Osteoblast (primary cell): ENCODE data around the gene SIM2. TPM values are rescaled to one million over a fixed set of nuclear protein-coding genes. Genes with fewer than 3 reads are reported as not detected.

Experiments
- DNase-seq: peaks from one replicate; pipeline ENCODE4 v3.0.0; 2011; ENCODE audit warnings: low spot score, mixed read lengths; ENCODE audit not compliant: insufficient read length; ENCODE audit errors: missing footprints
- H2AFZ ChIP-seq: 2 replicates; pipeline ENCODE4 v1.6.0; 2011; ENCODE audit warnings: mild to moderate bottlenecking, low read length
- H3K27ac ChIP-seq: 2 replicates; pipeline ENCODE4 v1.5.1; 2011; ENCODE audit warnings: mild to moderate bottlenecking, low read depth, low read length, moderate library complexity
- H3K27me3 ChIP-seq: 2 replicates; pipeline ENCODE4 v1.6.0; 2012; ENCODE audit warnings: mild to moderate bottlenecking, control low read depth, inconsistent platforms, low read length, moderate library complexity; ENCODE audit not compliant: insufficient read depth
- H3K36me3 ChIP-seq: 2 replicates; pipeline ENCODE4 v1.5.1; 2011; ENCODE audit warnings: mild to moderate bottlenecking, low read length, control low read depth, moderate library complexity; ENCODE audit not compliant: insufficient read depth
- H3K4me1 ChIP-seq: 2 replicates; pipeline ENCODE4 v1.5.1; 2011; ENCODE audit warnings: mild to moderate bottlenecking, low read length, control low read depth, moderate library complexity; ENCODE audit not compliant: insufficient read depth
- H3K4me2 ChIP-seq: 2 replicates; pipeline ENCODE4 v1.6.0; 2011; ENCODE audit warnings: mild to moderate bottlenecking, low read length; ENCODE audit not compliant: insufficient read depth
- H3K4me3 ChIP-seq: fragments of 200-600 bp; sonication (generic); 3 replicates; pipeline ENCODE4 v1.5.1; 2012; ENCODE audit warnings: mild to moderate bottlenecking, low read length, inconsistent platforms; ENCODE audit not compliant: insufficient read depth
- H3K79me2 ChIP-seq: 2 replicates; pipeline ENCODE4 v1.6.0; 2012; ENCODE audit warnings: mild to moderate bottlenecking, low read length, control low read depth, inconsistent platforms; ENCODE audit not compliant: insufficient read depth
- H3K9me3 ChIP-seq: 2 replicates; pipeline ENCODE4 v1.5.1; 2011; ENCODE audit warnings: low read depth, low read length, control low read depth
- H4K20me1 ChIP-seq: 2 replicates; pipeline ENCODE4 v1.6.0; 2012; ENCODE audit warnings: mild to moderate bottlenecking, low read length, control low read depth; ENCODE audit not compliant: insufficient read depth
- total RNA-seq: library from RNA; depleted of rRNA; stranded (reverse); fragments of >200 nt; gene quantifications from 2 replicates; pipeline ENCODE4 v1.2.3, GENCODE V29; 2012
- TF ChIP-seq, protein P1 (sequence below): IDR thresholded peaks from 2 replicates; pipeline ENCODE4 v1.5.1; 2011; ENCODE audit warnings: mild to moderate bottlenecking, low read depth, low read length, moderate library complexity; ENCODE audit errors: extremely low read depth

Gene SIM2
- total RNA-seq, 1 donor, result 3.6 TPM

DNA sequence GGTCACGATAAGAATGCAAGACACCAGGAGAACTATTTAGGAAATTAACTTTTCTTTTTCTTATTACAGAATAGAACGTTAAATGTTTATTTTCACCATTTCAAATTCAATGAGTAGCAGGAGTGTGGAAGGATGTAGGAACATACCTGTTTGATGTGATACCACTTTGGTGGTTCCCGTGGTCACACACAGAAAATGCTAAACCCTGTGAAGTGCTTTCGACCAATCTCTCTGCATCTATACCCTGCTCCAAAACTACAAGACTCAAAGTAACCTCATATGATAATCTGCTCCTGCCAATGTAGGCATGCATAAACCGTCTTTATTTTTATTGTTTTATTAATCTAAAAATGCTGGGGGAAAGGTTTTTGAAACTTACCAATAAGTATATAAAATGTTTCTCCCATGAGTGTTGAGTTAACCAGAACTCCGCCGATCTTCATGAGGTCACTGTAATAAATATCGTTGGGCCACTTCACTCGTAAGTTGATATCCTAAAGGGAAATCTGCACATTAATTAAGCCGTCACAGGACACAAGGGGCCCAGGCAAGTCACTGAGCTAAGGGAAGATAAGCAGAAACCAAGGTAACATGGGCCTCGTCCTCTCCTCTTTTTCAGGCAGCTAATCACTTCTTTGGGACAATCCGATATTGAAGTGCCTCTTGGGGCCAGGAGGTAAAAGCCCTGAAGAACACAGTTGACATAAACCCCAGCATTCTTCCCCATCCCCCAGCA lies 60.6 kb downstream of the SIM2 start:
- TF ChIP-seq, protein P1, sequence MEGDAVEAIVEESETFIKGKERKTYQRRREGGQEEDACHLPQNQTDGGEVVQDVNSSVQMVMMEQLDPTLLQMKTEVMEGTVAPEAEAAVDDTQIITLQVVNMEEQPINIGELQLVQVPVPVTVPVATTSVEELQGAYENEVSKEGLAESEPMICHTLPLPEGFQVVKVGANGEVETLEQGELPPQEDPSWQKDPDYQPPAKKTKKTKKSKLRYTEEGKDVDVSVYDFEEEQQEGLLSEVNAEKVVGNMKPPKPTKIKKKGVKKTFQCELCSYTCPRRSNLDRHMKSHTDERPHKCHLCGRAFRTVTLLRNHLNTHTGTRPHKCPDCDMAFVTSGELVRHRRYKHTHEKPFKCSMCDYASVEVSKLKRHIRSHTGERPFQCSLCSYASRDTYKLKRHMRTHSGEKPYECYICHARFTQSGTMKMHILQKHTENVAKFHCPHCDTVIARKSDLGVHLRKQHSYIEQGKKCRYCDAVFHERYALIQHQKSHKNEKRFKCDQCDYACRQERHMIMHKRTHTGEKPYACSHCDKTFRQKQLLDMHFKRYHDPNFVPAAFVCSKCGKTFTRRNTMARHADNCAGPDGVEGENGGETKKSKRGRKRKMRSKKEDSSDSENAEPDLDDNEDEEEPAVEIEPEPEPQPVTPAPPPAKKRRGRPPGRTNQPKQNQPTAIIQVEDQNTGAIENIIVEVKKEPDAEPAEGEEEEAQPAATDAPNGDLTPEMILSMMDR, result no peak
- Histone ChIP-seq H2AFZ (no peak overlapping the region), H3K27me3 (no peaks in the 10 kb centered on the region), H3K4me3 (no peak overlapping the region), H3K4me2 (no peak overlapping the region), H3K36me3 (no peaks in the 10 kb centered on the region), H3K9me3 (no peaks in the 10 kb centered on the region), H4K20me1 (no peaks in the 10 kb centered on the region), H3K79me2 (no peaks in the 10 kb centered on the region), H3K4me1 (no peaks in the 10 kb centered on the region), H3K27ac (no peak overlapping the region)
- DNase-seq, result no peak

DNA sequence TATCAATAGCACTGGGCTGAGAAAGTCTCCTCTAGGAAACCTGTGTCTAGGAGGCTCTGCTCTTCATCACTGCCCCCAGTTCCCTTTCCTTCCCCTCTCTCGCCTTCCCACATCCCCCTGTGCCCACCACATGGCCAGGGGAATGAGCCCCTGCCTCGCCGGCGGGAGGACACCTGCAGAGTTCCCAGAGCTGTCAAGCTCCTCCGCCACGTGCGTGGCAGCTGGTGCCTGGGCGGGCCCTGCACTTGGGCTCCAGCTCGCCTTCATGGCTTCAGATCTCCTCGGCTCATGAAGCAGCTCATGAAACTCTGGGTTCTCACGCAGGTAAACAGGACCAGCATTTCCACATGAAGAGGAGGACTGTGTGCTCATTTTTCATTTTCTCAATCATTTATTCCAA lies 62.8 kb downstream of the SIM2 start:
- Histone ChIP-seq H2AFZ (no peak overlapping the region), H3K4me3 (no peak overlapping the region), H3K9me3 (no peaks in the 10 kb centered on the region), H3K36me3 (no peaks in the 10 kb centered on the region), H3K79me2 (no peaks in the 10 kb centered on the region), H3K4me1 (no peaks in the 10 kb centered on the region), H4K20me1 (no peaks in the 10 kb centered on the region), H3K4me2 (no peak overlapping the region), H3K27me3 (no peaks in the 10 kb centered on the region), H3K27ac (no peak overlapping the region)
- DNase-seq, result no peak
- TF ChIP-seq, protein P1, result no peak

DNA sequence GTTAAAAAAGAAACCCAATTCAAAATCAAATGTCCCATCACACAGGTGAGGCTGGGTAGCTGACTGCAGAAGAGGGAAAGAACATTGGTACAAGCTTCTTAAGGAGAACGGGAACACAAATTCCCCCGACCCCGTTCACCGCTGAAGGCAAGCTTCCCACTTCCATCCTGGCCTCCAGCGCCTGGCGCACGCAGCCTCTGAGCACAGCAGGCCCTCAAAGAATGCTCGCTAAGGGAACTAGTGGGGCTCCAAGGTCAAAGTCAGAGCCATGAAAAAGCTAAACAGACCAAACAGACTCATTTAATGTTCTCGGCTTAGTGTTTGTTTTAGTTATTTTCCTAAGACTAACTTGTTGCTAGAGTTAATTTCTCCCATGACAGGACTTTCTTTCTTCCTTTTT lies 63.7 kb downstream of the SIM2 start:
- Histone ChIP-seq H3K4me3 (no peak overlapping the region), H4K20me1 (no peaks in the 10 kb centered on the region), H2AFZ (no peak overlapping the region), H3K79me2 (no peaks in the 10 kb centered on the region), H3K36me3 (no peaks in the 10 kb centered on the region), H3K27me3 (no peaks in the 10 kb centered on the region), H3K4me1 (no peaks in the 10 kb centered on the region), H3K9me3 (no peaks in the 10 kb centered on the region), H3K4me2 (no peak overlapping the region), H3K27ac (no peak overlapping the region)
- TF ChIP-seq, protein P1, result no peak
- no peak for DNase-seq

DNA sequence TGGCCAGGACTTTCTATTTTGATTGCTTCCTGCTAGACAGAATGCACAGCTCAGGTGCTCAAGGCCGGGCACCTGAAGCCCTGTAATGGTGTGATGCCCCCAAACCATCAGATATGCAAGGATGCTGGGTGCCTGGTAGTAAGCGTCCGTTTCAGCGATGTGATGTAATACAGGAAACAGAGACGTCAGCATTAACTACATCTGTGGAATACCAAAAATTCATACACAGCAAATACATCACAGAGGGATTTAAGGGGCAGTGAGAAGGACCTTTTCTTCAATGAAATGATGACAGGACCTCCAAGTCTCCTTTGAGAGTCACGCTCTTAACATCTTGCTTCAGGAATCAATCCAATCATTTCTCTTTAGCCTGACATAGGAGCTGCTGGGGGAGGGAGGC lies 64.4 kb downstream of the SIM2 start:
- Histone ChIP-seq H3K4me1 (no peaks in the 10 kb centered on the region), H3K4me3 (no peak overlapping the region), H3K27me3 (no peaks in the 10 kb centered on the region), H3K79me2 (no peaks in the 10 kb centered on the region), H2AFZ (no peak overlapping the region), H3K36me3 (no peaks in the 10 kb centered on the region), H3K9me3 (no peaks in the 10 kb centered on the region), H3K27ac (no peak overlapping the region), H3K4me2 (no peak overlapping the region), H4K20me1 (no peaks in the 10 kb centered on the region)
- TF ChIP-seq, protein P1, result no peak
- no peak for DNase-seq
